Thymus (tissue), 11 donors: ENCODE data around the gene CLDN5. TPM values are rescaled to one million over a fixed set of nuclear protein-coding genes. Genes with fewer than 3 reads are reported as not detected.

Experiments
- DNase-seq, 9 donors: peaks; one replicate each; pipeline ENCODE4 v3.0.0-alpha.2; 2013; ENCODE audit warnings: low spot score in 9 of 9, low read depth in 6 of 9, missing footprints in 1 of 9
- H3K27ac ChIP-seq, 2 donors: one replicate each; pipeline ENCODE4 v1.5.1; 2013; ENCODE audit warnings: control low read depth in 1 of 2, low read depth in 1 of 2, low read length in 1 of 2, mild to moderate bottlenecking in 1 of 2, moderate library complexity in 1 of 2
- H3K27me3 ChIP-seq, 2 donors: one replicate each; pipeline ENCODE4 v1.5.1; 2013; ENCODE audit warnings: low read length in 1 of 2; ENCODE audit not compliant: control insufficient read depth in 2 of 2, insufficient read depth in 1 of 2
- H3K36me3 ChIP-seq, 2 donors: one replicate each; pipeline ENCODE4 v1.5.1; 2013; ENCODE audit warnings: low read length in 1 of 2, mild to moderate bottlenecking in 1 of 2, moderate library complexity in 1 of 2; ENCODE audit not compliant: control insufficient read depth in 2 of 2, insufficient read depth in 2 of 2
- H3K4me1 ChIP-seq, 2 donors: one replicate each; pipeline ENCODE4 v1.5.1; 2013; ENCODE audit warnings: low read length in 2 of 2; ENCODE audit not compliant: control insufficient read depth in 2 of 2, insufficient read depth in 2 of 2
- H3K4me3 ChIP-seq, 2 donors: one replicate each; pipeline ENCODE4 v1.5.1; 2013; ENCODE audit warnings: low read length in 2 of 2, control low read depth in 1 of 2, mild to moderate bottlenecking in 1 of 2
- H3K9me3 ChIP-seq, 2 donors: one replicate each; pipeline ENCODE4 v1.5.1; 2013; ENCODE audit warnings: low read length in 1 of 2, mild to moderate bottlenecking in 1 of 2; ENCODE audit not compliant: control insufficient read depth in 2 of 2, insufficient read depth in 1 of 2
- WGBS: extraction: QIAGEN DNeasy Blood & Tissue Kit; methylation state at CpG from one replicate; pipeline ENCODE4 v1.1.7; 2013; 5-methylcytosine and 5-hydroxymethylcytosine counted together
- polyA plus RNA-seq: library from polyadenylated mRNA; stranded (reverse); fragments of 200-250 nt; gene quantifications from one replicate; pipeline ENCODE4 v1.2.3, GENCODE V29; 2013
- total RNA-seq: library from RNA; stranded (reverse); fragments of 120-200 nt; gene quantifications from one replicate; pipeline ENCODE4 v1.2.4, GENCODE V29; 2013
- donor health status: healthy.

Gene CLDN5
- total and polyA plus RNA-seq, 2 donors, result 8.9 to 112 TPM

DNA sequence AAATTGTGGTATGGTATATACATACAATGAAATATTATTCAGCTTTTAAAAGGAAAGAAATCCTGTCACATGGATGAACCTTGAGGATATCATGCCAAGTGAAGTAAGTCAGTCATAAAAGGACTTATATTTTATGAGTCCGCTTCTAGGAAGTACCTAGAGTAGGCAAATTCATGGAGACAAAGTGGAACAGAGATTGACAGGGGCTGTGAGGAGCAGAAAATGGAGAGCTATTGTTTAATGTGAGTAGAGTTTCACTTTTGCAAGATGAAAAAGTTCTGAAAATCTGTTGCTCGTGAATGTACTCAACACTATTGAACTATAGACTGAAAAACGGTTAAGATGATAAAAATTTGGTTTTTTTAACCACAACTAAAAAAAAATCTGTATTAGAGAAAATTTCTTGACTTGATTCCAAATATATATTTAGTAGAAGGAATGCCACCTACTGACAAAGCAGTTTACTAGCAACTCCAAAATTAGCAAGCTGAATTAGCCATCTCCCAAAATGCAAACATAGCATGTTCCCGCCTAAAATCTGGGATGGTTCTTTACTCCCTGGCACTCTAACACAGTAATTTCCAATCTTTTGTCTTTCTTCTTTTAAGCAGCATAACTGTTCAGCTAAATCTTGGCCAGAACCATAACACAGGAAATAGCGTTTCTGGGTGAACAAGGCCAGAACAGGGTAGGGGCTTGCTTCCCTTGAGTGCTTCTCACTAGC lies 46.7 kb downstream of the CLDN5 start:
- DNase-seq, result peak in 3 of 9 donors; percentile 18 to 45 (median 19)
- WGBS, result 28% methylated on average over 5 of the region's 5 CpGs
- Histone ChIP-seq H3K4me1 (peaks cover 12 to 15% of the 10 kb centered on the region in 2 donors), H3K9me3 (no peaks in the 10 kb centered on the region), H3K27ac (peak overlapping the region in 1 of 2 donors; percentile 21), H3K4me3 (peak overlapping the region; percentile 78 to 89), H3K27me3 (no peaks in the 10 kb centered on the region), H3K36me3 (peaks cover 23 to 31% of the 10 kb centered on the region in 2 donors)

- peaks cover 12 to 15% of the 10 kb centered on the region in 2 donors for H3K4me1 ChIP-seq
- DNase-seq, result no peak
- peaks cover 36 to 38% of the 10 kb centered on the region in 2 donors for H3K36me3 ChIP-seq
- no peaks in the 10 kb centered on the region for H3K9me3 ChIP-seq
- 95% methylated on average over 3 of the region's 3 CpGs for WGBS
- no peak overlapping the region for H3K27ac ChIP-seq
- H3K27me3 ChIP-seq, result no peaks in the 10 kb centered on the region
- no peak overlapping the region for H3K4me3 ChIP-seq
These were observed 48.2 kb downstream of the CLDN5 start for GRCh38 chr22:19476023-19476422.

- peaks cover 60 to 62% of the 10 kb centered on the region in 2 donors for H3K36me3 ChIP-seq
These were observed 50.6 kb downstream of the CLDN5 start for GRCh38 chr22:19473578-19473977.

More at GRCh38 chr22:19473578-19473977, 50.6 kb downstream of the CLDN5 start:
- 96% methylated on average over 3 of the region's 3 CpGs for whole genome bisulfite sequencing
- Histone ChIP-seq H3K27ac (no peak overlapping the region), H3K4me3 (no peak overlapping the region), H3K4me1 (peaks cover 5% of the 10 kb centered on the region in 2 donors), H3K9me3 (no peaks in the 10 kb centered on the region), H3K27me3 (no peaks in the 10 kb centered on the region)
- DNase-seq, result no peak

Other genes with a start within 250 kb of the CLDN5 start
- gene CLTCL1, start 232.7 kb downstream of the CLDN5 start, total RNA-seq, result 9.5 TPM
- gene CLTCL1, start 232.7 kb downstream of the CLDN5 start, polyA plus RNA-seq, result 30.4 TPM
- 15.4 TPM for gene HIRA, start 92.7 kb downstream of the CLDN5 start, total RNA-seq
- gene HIRA, start 92.7 kb downstream of the CLDN5 start, polyA plus RNA-seq, result 15.9 TPM
- gene MRPL40, start 91.9 kb downstream of the CLDN5 start, total RNA-seq, result 36.5 TPM
- 50.6 TPM for gene MRPL40, start 91.9 kb downstream of the CLDN5 start, polyA plus RNA-seq
- 34.5 TPM for gene C22orf39, start 76.7 kb downstream of the CLDN5 start, total RNA-seq
- gene C22orf39, start 76.7 kb downstream of the CLDN5 start, polyA plus RNA-seq, result 43.4 TPM
- gene UFD1, start 45.2 kb downstream of the CLDN5 start, total RNA-seq, result 47.8 TPM
- gene UFD1, start 45.2 kb downstream of the CLDN5 start, polyA plus RNA-seq, result 130 TPM
- 31.7 TPM for gene CDC45, start 44.5 kb downstream of the CLDN5 start, total RNA-seq
- gene CDC45, start 44.5 kb downstream of the CLDN5 start, polyA plus RNA-seq, result 5.1 TPM
- 10.1 TPM for gene SEPTIN5, start 190.1 kb upstream of the CLDN5 start, total RNA-seq
- 22.2 TPM for gene SEPTIN5, start 190.1 kb upstream of the CLDN5 start, polyA plus RNA-seq
- 2.1 TPM for gene GP1BB, start 199.1 kb upstream of the CLDN5 start, total RNA-seq
- gene GP1BB, start 199.1 kb upstream of the CLDN5 start, polyA plus RNA-seq, result 9.6 TPM
- gene TBX1, start 236.4 kb upstream of the CLDN5 start, total RNA-seq, result 0.05 TPM
- gene TBX1, start 236.4 kb upstream of the CLDN5 start, polyA plus RNA-seq, result 0.96 TPM